Activated T-cell treated with anti-CD3 and anti-CD28 coated beads for 4 hours (primary cell): ENCODE measurements around the gene DESI2.
"Not testable (repeated sequence)": the region's sequence is repeated elsewhere in the genome, so short reads cannot be mapped to it uniquely, and the experiment has no call there.

Experiments
- DNase-seq: peaks from one replicate; pipeline ENCODE4 v3.0.0-alpha.2; 2020

DESI2 gene

DNA sequence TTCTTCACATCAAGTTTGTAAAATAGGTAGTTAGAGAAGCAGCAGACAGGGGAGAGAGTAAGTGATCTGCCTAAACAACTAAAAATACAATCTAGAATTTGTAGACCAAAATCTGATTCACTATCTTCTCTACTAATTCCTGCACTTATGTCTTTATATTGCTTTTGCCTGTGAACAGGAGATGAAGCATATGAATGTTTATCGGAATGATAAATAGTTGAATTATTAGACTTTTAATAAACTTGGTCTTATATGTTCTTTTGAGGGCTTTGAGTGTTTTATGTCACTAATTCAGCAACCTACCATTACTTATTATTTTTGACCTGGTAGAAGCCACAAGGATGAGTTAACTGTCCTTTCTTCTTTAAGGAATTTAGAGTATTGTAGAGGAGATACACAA, 2.3 kb downstream of the DESI2 start:
- no peak for DNase-seq

GRCh38 chr1:244657421-244657820, 4.5 kb downstream of the DESI2 start:
- no peak for DNase-seq

GRCh38 chr1:244659694-244660093, 6.8 kb downstream of the DESI2 start:
- DNase-seq: no peak

GRCh38 chr1:244660595-244660994, 7.7 kb downstream of the DESI2 start:
- no peak for DNase-seq

DNA sequence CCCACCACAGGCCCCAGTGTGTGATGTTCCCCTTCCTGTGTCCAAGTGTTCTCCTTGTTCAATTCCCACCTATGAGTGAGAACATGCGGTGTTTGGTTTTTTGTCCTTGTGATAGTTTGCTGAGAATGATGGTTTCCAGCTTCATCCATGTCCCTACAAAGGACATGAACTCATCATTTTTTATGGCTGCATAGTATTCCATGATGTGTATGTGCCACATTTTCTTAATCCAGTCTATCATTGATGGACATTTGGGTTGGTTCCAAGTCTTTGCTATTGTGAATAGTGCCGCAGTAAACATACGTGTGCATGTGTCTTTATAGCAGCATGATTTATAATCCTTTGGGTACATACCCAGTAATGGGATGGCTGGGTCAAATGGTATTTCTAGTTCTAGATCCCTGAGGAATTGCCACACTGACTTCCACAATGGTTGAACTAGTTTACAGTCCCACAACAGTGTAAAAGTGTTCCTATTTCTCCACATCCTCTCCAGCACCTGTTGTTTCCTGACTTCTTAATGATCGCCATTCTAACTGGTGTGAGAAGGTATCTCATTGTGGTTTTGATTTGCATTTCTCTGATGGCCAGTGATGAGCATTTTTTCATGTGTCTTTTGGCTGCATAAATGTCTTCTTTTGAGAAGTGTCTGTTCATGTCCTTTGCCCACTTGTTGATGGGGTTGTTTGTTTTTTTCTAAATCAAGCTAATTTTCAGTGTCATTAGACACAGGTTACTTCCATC, 8.8 kb downstream of the DESI2 start:
- DNase-seq: not testable (repeated sequence)

- no peak for DNase-seq
Observed at GRCh38 chr1:244662599-244662998, 9.7 kb downstream of the DESI2 start.

GRCh38 chr1:244664353-244664752, 11.4 kb downstream of the DESI2 start:
- no peak for DNase-seq

DNA sequence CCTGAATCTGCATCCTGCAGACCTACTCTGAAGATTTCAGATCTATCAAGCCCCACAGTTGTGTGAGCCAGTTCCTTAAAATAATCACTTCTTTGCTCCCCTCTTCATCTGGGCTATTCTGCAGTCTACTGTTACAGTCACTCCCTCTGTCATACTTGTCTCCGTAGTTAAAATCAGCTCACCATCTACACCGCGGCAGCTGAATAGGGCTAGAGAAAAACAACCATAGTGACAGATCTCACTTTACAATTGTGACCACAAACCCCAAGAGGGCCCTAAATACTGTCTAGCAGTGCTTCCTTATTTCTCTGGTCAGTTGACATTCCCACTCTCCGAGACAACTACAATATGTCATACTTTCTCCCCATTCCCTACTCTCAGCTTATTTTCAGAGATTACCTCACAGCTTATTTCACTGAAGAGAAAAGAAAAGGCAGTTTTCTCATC, 12.9 kb downstream of the DESI2 start:
- no peak for DNase-seq

DNA sequence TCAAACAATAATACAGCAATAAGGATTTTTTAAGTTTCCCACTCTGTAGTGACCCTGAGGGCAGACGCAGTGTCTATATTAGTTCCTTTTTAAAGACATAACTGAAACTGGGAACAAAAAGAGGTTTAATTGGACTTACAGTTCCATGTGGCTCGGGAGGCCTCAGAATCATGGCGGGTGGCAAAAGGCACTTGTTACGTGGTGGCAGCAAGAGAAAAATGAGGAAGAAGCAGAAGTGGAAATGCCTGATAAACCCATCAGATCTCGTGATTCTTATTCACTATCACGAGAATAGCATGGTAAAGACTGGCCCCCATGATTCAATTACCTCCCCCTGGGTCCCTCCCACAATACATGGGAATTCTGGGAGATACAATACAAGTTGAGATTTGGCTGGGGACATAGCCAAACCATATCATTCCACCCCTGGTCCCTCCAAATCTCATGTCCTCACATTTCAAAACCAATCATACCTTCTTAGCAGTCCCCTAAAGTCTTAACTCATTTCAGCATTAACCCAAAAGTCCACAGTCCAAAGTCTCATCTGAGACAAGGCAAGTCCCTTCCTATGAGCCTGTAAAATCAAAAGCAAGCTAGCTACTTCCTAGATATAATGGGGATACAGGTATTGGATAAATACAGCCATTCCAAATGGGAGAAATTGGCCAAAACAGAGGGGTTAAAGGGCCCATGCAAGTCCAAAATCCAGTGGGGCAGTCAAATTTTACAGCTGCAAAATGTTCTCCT, 13.9 kb downstream of the DESI2 start:
- not testable (repeated sequence) for DNase-seq

- no peak for DNase-seq
Observed at GRCh38 chr1:244667797-244668196, 14.9 kb downstream of the DESI2 start.

DNA sequence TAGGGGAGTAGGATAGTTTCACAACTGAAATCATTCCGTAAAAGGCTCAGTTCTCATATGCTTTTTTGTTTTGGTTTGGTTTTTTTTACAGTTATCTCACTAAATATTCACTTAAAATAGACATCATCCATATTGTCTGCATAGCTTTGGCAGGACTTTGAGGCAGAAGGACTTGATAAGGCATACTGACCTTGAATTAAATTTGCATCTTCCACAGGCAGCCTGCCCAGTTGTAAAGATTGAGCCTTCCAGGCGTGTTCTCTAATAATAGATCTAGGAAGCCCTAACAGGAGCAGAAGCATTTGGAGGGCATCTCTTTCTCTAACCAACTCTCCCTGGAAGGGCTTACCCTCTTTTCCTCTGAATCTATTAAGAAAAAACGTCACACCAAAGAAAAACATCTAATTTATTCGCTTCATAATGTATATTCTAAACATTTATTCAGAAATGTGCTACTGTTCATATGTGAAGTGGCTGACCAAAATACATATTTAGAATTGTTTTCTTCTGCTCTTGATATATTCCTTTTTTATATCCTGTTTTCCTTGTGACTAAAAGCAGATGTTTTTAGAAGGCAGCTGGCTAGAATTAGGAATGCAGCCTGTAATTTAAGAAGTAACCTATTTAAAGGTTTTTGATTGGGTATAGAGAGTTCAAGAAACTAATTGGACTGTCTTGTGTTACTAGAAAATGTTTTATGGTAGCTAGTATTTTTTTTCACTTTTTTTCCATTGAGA, 20.2 kb downstream of the DESI2 start:
- DNase-seq: no peak

- DNase-seq: no peak
Observed at GRCh38 chr1:244674446-244674845, 21.5 kb downstream of the DESI2 start.

GRCh38 chr1:244675167-244675566, 22.2 kb downstream of the DESI2 start:
- no peak for DNase-seq

- no peak for DNase-seq
Observed at GRCh38 chr1:244678697-244679096, 25.8 kb downstream of the DESI2 start.

DNA sequence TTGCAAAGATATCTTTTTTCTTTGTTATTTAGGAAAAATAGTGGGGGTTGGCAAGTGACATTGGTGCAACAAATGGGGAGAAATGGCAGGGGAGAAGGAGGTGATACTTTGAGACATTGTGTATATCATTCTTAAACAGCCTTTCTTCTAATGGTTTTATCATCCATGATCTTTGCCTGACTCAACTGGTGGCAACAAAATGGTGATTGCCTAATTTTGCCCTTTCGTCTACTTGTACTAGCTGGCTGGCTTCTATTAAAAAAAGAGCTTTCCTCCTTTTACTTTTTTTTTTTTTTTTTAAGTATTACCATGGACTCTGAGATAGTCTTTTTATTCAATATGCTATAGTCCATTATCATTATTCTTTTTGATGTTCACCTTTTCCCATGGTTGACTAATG, 27.7 kb downstream of the DESI2 start:
- no peak for DNase-seq

- DNase-seq: not testable (repeated sequence)
Observed at GRCh38 chr1:244682087-244682486, 29.2 kb downstream of the DESI2 start.

GRCh38 chr1:244695937-244696336, 43.0 kb downstream of the DESI2 start:
- DNase-seq: no peak

DNA sequence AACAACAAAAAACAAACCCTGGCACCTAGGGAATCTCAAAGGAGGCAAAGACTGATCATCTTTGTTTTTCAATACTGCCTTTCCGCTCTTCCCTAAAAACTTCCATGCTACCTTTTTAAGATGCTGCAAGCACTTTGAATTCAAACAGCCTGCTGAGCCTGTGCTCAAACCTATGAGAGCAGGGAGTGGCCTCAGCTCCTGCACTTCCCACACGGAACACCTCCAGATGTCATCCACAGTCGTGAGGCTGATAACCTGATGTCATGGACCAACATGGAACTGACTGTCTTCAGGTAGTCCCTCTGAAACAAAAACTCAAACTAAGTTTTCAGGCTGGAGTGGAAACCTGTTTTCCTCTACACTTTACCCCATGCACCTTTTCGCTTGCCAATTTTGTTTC, 46.8 kb downstream of the DESI2 start:
- DNase-seq: no peak

- no peak for DNase-seq
Observed at GRCh38 chr1:244700808-244701207, 47.9 kb downstream of the DESI2 start.

DNA sequence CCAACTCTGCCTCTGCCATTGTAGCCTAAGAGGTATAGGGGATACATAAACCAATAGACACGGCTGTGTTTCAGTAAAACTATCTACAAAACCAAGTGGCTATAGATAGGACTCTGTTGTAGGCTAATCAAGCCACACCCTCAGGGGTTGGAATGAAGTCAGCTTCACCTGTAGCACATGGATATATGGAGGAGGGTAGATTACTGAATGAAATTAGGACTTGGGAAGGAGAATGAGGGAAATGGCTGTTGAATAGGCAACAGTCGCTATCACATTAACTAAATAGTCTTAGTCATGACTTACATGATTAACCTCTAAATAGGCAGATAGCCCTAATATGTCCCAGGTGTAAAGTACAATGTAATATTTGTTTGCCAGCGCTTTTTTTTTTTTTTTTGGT, 49.7 kb downstream of the DESI2 start:
- DNase-seq: no peak

GRCh38 chr1:244704107-244704506, 51.2 kb downstream of the DESI2 start:
- DNase-seq: no peak

DNA sequence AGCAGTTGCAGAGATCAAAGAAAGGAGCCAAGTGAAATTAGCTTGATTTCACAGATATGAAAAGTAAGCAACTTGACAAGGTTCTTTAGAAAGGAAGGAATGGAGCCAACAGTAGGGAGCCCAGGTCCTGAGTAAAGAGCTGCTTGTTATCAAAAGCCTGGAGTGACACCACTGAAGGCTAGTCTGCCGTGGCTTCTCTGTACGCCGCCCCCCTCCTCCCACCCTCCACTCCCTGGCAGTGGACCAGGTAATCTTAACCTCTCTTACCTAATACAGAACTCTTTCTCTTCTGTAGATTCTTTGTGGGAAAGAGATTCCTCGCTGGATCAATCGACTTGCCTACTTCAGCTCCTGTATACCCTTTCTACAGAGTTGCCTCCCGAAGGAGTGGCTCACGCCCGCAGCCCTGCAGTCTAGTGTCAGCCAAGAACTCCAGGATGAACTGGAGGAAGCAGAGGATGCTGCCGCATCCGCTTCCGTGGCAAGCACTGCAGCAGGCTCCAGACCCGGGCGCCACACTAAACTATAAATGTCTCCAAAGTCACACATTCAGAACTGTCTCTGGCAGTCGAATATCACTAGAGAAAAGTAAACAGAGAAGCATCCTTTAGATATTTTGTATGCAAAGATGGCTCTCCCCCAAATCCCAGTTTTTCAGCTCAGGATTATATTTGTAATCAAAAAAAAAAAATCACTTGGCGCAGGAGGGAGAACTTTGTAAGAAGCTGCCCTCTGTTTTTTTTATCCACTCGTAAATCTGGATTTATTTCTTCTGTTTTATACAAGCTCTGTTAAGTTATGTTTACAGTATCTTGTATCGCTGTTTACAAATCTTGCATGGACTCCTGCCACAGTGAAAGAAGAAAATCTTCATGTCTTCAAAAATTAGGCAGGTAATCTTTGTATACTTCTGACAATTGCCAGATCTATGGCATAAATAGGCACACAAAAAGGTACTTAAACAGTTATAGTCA, 52.6 kb downstream of the DESI2 start:
- DNase-seq: no peak

GRCh38 chr1:244709076-244709475, 56.1 kb downstream of the DESI2 start:
- DNase-seq: no peak
